ENCODE results near the gene LYZL1. TPM values are rescaled to one million over a fixed set of nuclear protein-coding genes. Genes with fewer than 3 reads are reported as not detected.

LYZL1 gene
- total RNA-seq, 4 donors from 2014 or later: not detected

DNA sequence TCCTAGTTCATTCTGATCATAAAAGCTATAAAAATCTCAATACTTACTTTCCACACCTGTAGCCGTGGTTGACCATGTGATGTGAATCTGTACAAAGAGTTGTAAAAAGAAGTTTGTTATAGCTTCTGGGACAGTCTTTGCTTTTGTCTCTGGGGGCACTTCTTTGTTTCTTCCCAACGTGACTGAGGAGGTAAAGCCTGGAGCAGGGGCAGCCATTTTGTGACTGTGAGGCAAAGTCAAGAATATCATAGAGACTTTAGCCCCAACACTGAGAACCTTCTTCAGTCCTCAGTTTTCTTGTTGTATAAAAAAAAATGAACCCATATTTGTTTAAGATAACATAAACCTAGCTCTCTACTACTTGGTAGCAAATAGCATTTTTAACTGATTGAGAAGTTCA, 29.4 kb upstream of the LYZL1 start:
- TF ChIP-seq, protein P1, sequence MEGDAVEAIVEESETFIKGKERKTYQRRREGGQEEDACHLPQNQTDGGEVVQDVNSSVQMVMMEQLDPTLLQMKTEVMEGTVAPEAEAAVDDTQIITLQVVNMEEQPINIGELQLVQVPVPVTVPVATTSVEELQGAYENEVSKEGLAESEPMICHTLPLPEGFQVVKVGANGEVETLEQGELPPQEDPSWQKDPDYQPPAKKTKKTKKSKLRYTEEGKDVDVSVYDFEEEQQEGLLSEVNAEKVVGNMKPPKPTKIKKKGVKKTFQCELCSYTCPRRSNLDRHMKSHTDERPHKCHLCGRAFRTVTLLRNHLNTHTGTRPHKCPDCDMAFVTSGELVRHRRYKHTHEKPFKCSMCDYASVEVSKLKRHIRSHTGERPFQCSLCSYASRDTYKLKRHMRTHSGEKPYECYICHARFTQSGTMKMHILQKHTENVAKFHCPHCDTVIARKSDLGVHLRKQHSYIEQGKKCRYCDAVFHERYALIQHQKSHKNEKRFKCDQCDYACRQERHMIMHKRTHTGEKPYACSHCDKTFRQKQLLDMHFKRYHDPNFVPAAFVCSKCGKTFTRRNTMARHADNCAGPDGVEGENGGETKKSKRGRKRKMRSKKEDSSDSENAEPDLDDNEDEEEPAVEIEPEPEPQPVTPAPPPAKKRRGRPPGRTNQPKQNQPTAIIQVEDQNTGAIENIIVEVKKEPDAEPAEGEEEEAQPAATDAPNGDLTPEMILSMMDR (IDR thresholded peaks at IDR 0.05): no peak
- no peak for DNase-seq (ENCODE audit: low spot score)
- no peak for ATAC-seq (ENCODE audit: low FRiP score)

DNA sequence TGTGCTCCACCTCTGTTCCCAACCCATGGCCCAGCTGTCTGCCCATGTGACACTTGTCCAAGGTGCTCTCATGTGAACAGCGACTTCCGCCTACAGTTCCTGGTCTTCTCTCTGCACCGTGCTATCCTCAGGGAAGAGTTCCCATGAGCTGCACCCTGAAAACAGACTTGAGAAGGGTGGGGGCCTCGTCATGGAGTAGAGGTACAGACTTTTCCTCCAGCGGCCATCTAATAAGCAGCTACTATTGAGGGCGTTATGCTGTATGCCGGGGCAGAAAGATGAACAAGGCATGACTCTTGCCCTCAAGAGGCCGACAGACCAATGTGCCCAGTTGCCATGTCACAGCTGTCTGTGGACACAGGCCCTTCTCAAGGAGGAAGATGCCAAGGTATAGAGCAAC, 25.4 kb upstream of the LYZL1 start:
- TF ChIP-seq, protein P1 (IDR thresholded peaks at IDR 0.05): no peak
- no peak for DNase-seq (ENCODE audit: low spot score)
- no peak for ATAC-seq (ENCODE audit: low FRiP score)

DNA sequence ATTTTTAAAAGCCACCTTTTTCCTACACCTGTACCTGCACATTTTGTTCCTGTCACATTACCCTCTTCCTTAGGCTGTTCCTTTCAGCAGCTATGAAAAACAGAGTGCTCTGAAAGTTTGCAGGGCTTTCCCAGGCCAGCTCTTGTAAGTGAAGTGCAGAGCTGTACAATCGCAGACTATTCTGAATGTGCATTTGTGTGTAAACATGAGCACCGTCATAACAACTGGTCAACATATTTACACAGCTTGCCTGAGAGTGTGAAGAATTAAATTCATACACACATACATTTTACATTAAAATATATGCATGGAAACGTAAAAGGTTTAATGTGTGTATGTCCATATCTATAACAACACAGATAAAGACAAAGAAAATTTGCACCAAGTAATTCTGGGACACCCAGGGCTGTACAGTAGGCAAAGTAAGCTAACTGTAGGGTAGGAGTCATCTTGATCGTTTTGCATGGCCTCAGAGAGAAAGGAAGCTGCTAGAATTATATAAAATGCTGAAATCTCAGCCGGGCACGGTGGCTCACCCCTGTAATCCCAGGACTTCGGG, 23.6 kb upstream of the LYZL1 start:
- TF ChIP-seq, protein P1 (IDR thresholded peaks at IDR 0.05): no peak
- ATAC-seq (ENCODE audit: low FRiP score) (no peak), DNase-seq (ENCODE audit: low spot score) (no peak)

DNA sequence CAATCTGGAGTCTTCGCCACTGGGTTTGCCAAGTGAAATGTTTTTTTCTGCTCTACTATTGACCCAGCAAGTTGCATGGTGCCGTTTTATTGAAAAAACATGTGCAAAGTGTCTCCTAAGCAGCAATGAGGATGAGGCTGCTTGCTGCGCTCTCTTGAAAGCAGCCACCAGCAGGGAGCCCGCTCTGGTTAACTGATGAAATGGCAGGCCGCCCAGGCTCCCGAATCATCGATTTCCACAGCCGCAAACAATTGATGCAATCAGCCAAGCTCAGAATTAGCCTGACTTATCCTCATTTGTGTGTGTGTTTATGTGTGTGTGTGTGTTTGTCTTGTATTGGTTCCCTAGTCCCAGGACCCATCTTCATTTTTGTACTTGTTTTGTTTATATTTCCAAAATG, 22.2 kb upstream of the LYZL1 start:
- TF ChIP-seq, protein P1 (IDR thresholded peaks at IDR 0.05): no peak
- ATAC-seq (ENCODE audit: low FRiP score) (no peak), DNase-seq (ENCODE audit: low spot score) (no peak)

DNA sequence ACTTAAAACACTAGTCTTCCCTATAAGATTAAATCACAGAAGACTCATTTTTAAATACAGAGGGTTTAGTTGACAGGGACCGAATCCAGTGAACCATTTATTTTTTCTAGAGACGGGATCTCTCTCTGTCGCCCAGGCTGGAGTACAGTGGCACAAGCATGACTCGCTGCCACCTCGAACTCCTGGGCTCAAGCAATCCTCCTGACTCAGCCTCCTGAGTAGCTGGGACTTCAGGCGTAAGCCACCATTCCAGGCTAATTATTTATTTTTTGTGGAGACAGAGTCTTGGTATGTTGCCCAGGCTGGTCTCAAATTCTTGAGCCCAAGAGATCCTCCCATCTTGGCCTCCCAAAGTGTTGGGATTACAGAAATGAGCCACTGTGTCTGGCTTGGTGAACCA, 20.9 kb upstream of the LYZL1 start:
- ATAC-seq (ENCODE audit: low FRiP score): no peak
- no peak for DNase-seq (ENCODE audit: low spot score)
- TF ChIP-seq, protein P1 (IDR thresholded peaks at IDR 0.05): no peak

DNA sequence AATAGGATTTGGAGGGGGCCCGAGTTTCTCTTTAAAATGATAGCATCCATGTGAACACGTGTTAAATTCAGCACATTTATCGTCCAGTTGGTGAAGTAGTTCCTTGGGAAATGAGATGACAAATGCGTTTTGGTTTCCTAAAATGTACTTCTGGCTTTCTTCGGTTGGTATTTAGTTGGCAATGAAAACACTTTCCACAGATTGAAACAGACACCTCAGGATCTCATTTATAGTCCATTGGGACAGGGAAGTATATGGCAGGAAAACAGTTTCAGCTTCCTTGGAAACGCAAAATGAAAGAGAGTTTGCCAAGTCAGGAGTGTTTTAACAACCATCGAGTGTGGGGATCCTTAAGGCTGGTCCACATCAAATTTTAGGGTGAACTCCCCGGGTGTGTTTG, 19.4 kb upstream of the LYZL1 start:
- TF ChIP-seq, protein P1 (IDR thresholded peaks at IDR 0.05): no peak
- no peak for DNase-seq (ENCODE audit: low spot score)
- no peak for ATAC-seq (ENCODE audit: low FRiP score)

DNA sequence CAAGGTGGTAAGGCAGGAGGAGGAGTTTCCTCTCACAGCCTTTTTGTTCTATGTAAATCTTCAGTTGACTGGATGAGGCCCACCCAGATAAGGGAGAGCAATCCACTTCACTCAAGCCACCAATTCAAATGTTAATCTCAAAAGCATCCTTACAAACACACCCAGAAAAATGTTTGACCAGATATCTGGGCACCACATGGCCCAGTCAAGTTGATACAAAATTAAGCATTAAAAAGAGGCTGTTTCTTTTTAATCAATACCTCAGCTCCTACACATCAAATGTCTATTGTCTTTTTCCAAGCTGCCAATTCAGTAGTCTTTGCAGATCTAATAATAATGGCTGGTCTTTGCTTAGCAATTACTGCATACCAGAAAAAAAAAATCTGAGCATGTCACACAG, 18.0 kb upstream of the LYZL1 start:
- ATAC-seq (ENCODE audit: low FRiP score) (no peak), DNase-seq (ENCODE audit: low spot score) (no peak)
- TF ChIP-seq, protein P1 (IDR thresholded peaks at IDR 0.05): no peak
